BE2C (cell line): ENCODE results near the gene NANOS1.
A peak's percentile ranks its signal among the peaks of the same experiment; 100 is the strongest.

Experiments
- DNase-seq: peaks from one replicate; pipeline ENCODE4 v3.0.0-alpha.2; 2020
- H3K27me3 ChIP-seq: fragments of 250-450 bp; sonication (Bioruptor Pico); 2 replicates; pipeline ENCODE4 v1.5.1; 2020; ENCODE audit warnings: mild to moderate bottlenecking
- H3K36me3 ChIP-seq: fragments of 250-450 bp; sonication (Bioruptor Pico); 2 replicates; pipeline ENCODE4 v1.5.1; 2020; ENCODE audit warnings: mild to moderate bottlenecking
- H3K4me1 ChIP-seq: fragments of 250-450 bp; sonication (Bioruptor Pico); 2 replicates; pipeline ENCODE4 v1.5.1; 2020
- H3K4me3 ChIP-seq: 2 replicates; pipeline ENCODE4 v1.5.1; 2011; ENCODE audit warnings: low read depth, low read length
- H3K9me3 ChIP-seq: fragments of 250-450 bp; sonication (Bioruptor Pico); 2 replicates; pipeline ENCODE4 v1.5.1; 2020
- CTCF ChIP-seq: IDR thresholded peaks from 2 replicates; pipeline ENCODE4 v1.5.1; 2012; ENCODE audit warnings: mild to moderate bottlenecking, low read depth, low read length

The NANOS1 gene

GRCh38 chr10:119003572-119004289, 25.8 kb upstream of the NANOS1 start:
- H3K4me1 ChIP-seq = 0 out of 2 replicates have a peak, but pooled peaks cover 8% of the 10 kb centered on the region

GRCh38 chr10:119005362-119006043, 24.0 kb upstream of the NANOS1 start:
- Histone ChIP-seq H3K36me3 (no peaks in the 10 kb centered on the region), H3K9me3 (no peaks in the 10 kb centered on the region), H3K27me3 (no peaks in the 10 kb centered on the region), H3K4me1 (0 out of 2 replicates have a peak, but pooled peaks cover 8% of the 10 kb centered on the region), H3K4me3 (no peak overlapping the region)
- no peak for TF ChIP-seq CTCF
- DNase-seq = no peak

More at GRCh38 chr10:119003572-119004289, 25.8 kb upstream of the NANOS1 start:
- Histone ChIP-seq H3K27me3 (no peaks in the 10 kb centered on the region), H3K4me3 (no peak overlapping the region), H3K36me3 (no peaks in the 10 kb centered on the region), H3K9me3 (no peaks in the 10 kb centered on the region)
- DNase-seq = no peak
- no peak for TF ChIP-seq CTCF

- Histone ChIP-seq H3K4me1 (0 out of 2 replicates have a peak, but pooled peaks cover 8% of the 10 kb centered on the region), H3K4me3 (peak overlapping the region; percentile 25; the same call in 1 of the 2 replicates), H3K36me3 (no peaks in the 10 kb centered on the region), H3K27me3 (no peaks in the 10 kb centered on the region), H3K9me3 (no peaks in the 10 kb centered on the region)
- DNase-seq = peak; percentile 47
- TF ChIP-seq CTCF = no peak
These were observed 22.9 kb upstream of the NANOS1 start for GRCh38 chr10:119006451-119007210.

GRCh38 chr10:119007211-119007574, 22.3 kb upstream of the NANOS1 start:
- no peaks in the 10 kb centered on the region for H3K36me3 ChIP-seq
- TF ChIP-seq CTCF = no peak
- H3K9me3 ChIP-seq = no peaks in the 10 kb centered on the region
- H3K27me3 ChIP-seq = no peaks in the 10 kb centered on the region
- H3K4me1 ChIP-seq = 0 out of 2 replicates have a peak, but pooled peaks cover 8% of the 10 kb centered on the region
- peak overlapping the region; percentile 25; the same call in 1 of the 2 replicates for H3K4me3 ChIP-seq
- no peak for DNase-seq

GRCh38 chr10:119020627-119020946, 8.9 kb upstream of the NANOS1 start:
- TF ChIP-seq CTCF = no peak
- H3K9me3 ChIP-seq = no peaks in the 10 kb centered on the region
- no peaks in the 10 kb centered on the region for H3K27me3 ChIP-seq
- no peak for DNase-seq
- H3K4me1 ChIP-seq = peaks cover 22% of the 10 kb centered on the region
- H3K36me3 ChIP-seq = no peaks in the 10 kb centered on the region
- H3K4me3 ChIP-seq = no peak overlapping the region
